GM10266 (cell line): ENCODE data around the gene GGNBP2.

Experiments
- DNase-seq: peaks from one replicate; pipeline ENCODE4 v3.0.0; 2012; ENCODE audit errors: extremely low spot score
- TF ChIP-seq, protein P1 (sequence below): IDR thresholded peaks from 2 replicates; pipeline ENCODE4 v1.5.1; 2012; ENCODE audit warnings: mild to moderate bottlenecking, low read depth; ENCODE audit not compliant: control insufficient read depth, insufficient read depth; ENCODE audit errors: missing control alignments

GGNBP2 gene

DNA sequence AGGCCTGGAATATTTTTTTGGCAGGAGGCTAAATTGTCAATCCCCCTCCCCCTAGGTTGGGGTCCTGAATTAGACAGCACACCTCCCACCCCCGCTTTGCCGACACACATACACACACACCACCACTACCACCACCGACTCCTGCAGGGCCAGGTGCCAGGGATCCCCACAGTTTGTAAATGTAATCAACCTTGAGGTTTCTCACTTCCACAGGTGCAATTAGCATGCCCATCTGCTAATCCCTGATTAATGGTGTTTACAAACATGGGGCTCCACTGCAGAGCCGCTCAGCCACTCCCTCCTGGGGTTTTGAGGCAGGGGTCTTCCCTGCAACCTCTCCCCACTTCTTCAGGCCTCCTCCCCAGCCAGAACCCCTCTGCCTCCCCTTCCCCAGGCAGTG lies 68.4 kb downstream of the GGNBP2 start:
- DNase-seq = no peak
- TF ChIP-seq, protein P1, sequence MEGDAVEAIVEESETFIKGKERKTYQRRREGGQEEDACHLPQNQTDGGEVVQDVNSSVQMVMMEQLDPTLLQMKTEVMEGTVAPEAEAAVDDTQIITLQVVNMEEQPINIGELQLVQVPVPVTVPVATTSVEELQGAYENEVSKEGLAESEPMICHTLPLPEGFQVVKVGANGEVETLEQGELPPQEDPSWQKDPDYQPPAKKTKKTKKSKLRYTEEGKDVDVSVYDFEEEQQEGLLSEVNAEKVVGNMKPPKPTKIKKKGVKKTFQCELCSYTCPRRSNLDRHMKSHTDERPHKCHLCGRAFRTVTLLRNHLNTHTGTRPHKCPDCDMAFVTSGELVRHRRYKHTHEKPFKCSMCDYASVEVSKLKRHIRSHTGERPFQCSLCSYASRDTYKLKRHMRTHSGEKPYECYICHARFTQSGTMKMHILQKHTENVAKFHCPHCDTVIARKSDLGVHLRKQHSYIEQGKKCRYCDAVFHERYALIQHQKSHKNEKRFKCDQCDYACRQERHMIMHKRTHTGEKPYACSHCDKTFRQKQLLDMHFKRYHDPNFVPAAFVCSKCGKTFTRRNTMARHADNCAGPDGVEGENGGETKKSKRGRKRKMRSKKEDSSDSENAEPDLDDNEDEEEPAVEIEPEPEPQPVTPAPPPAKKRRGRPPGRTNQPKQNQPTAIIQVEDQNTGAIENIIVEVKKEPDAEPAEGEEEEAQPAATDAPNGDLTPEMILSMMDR = no peak

GRCh38 chr17:36614081-36614480 lies 69.4 kb downstream of the GGNBP2 start:
- TF ChIP-seq, protein P1 = no peak
- no peak for DNase-seq

- TF ChIP-seq, protein P1 = no peak
These were observed 70.2 kb downstream of the GGNBP2 start for GRCh38 chr17:36614933-36615332.

GRCh38 chr17:36616061-36617029 lies 71.6 kb downstream of the GGNBP2 start:
- no peak for DNase-seq
- TF ChIP-seq, protein P1 = no peak

More at GRCh38 chr17:36614933-36615332, 70.2 kb downstream of the GGNBP2 start:
- no peak for DNase-seq

DNA sequence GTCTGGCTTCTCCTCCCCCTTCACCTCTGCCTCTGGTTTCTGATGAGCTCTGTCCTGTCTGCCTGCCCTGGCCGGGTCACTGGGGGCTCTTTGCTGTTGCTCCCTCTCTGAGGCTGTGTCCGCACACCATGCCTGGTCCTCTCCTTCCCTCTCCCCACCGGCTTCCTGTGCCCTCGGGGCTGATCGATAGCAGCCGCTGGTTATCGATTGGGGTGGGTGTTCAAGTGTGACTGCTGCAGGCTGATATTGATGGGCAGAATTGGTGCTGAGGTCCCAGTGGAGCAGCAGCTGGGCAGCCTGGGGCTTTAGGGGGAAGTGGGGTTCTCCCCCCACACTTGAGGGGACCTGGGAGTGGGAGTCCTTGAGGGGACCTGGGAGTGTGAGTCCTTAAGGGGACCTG lies 73.1 kb downstream of the GGNBP2 start:
- TF ChIP-seq, protein P1 = no peak
- DNase-seq = no peak

DNA sequence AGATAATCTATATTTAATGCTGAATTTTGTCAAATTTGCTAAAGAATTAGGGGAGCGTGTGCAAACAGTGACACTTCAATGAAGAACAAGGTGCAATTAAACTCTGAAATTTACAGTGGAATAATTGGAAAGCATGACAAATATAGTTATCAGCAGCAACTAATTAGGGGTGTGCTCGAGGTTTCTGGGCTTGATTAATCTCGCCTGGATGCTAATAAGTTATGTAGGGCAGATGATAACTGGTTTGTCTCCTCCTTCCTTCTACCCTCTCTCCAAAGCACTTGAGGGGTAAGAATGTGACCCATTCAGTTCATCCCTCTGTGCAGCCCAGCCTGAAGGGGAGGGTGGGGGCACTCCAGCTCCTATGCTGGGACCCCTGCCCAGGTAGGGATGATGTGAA lies 78.6 kb downstream of the GGNBP2 start:
- DNase-seq = no peak
- TF ChIP-seq, protein P1 = no peak

GRCh38 chr17:36625188-36625587 lies 80.5 kb downstream of the GGNBP2 start:
- no peak for DNase-seq
- TF ChIP-seq, protein P1 = no peak
